Measurements from ENCODE around the gene ACOXL.

ACOXL gene

DNA sequence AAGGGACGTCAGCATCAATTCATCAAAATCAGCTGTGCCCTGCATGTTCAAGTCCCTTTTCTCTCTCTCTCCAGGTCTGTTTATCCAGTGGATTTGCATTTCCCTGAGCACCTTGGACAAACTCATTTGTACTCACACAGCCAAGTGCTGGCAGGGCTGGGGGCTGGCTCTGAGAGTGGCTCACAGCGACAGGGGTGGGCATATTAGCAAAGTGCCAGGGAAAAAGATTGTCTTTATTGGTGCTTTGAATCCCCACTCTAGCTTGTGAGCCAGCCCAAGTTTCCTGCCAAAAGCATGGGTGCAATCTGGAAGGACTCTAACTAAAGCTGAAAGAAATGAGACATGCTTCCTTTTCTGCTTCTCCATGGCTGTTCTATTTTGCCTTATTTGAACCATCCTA lies 56.6 kb downstream of the ACOXL start:
- Mint-ChIP-seq H3K36me3 (ENCODE audit: low read depth) (no peaks in the 10 kb centered on the region), H3K27ac (no peak overlapping the region), H3K4me1 (ENCODE audit: low read depth) (no peaks in the 10 kb centered on the region), H3K27me3 (peaks cover 80% of the 10 kb centered on the region), H3K9me3 (no peaks in the 10 kb centered on the region), H3K4me3 (no peak overlapping the region)
- no peak for DNase-seq

- peaks cover 85% of the 10 kb centered on the region for H3K27me3 Mint-ChIP-seq
- H3K36me3 Mint-ChIP-seq (ENCODE audit: low read depth): no peaks in the 10 kb centered on the region
- H3K4me1 Mint-ChIP-seq (ENCODE audit: low read depth): no peaks in the 10 kb centered on the region
- no peak overlapping the region for H3K27ac Mint-ChIP-seq
- H3K9me3 Mint-ChIP-seq: no peaks in the 10 kb centered on the region
- DNase-seq: no peak
- H3K4me3 Mint-ChIP-seq: no peak overlapping the region
Measured at GRCh38 chr2:110789706-110790105, 57.3 kb downstream of the ACOXL start.

DNA sequence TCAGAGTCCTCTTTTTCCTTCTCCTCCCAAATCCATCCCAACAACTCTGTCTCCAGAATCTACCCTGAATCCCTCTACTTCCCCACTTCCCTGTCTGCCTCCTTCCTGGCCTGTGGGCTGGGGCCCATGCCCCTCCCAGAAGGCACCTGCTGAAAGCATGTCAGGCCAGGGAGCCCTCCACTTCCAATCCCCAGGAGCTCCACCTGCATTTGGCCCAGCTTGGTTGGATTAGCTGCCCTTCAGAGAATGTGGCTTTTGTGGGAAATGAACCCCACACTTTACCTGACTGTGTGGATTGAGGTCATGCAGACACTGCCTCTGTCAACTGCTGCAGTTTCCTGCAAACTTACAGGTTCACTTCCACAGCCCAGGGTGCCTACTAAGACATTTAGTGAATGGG lies 58.5 kb downstream of the ACOXL start:
- Mint-ChIP-seq H3K4me3 (no peak overlapping the region), H3K4me1 (ENCODE audit: low read depth) (no peaks in the 10 kb centered on the region), H3K27me3 (peaks cover 84% of the 10 kb centered on the region), H3K27ac (no peak overlapping the region), H3K9me3 (no peaks in the 10 kb centered on the region), H3K36me3 (ENCODE audit: low read depth) (no peaks in the 10 kb centered on the region)
- DNase-seq: no peak

DNA sequence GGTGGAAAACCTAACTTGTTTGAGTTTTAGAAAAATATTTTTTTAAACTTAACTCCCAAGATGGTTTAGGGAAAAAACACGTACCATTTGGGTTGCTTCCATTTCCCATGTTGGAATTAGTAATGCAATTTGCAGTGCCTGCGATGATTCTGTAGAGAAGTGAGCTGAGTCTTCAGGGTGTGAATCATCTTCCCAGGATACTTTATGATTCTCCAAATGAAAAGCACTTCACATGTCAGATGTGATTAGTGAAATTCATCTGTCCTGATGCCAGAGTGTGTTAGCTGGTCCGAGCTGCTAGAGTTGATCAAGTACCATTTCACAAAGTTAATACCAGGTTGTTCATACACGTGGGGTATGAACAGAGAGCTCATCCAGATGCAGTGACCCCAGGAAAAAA lies 59.1 kb downstream of the ACOXL start:
- H3K9me3 Mint-ChIP-seq: no peaks in the 10 kb centered on the region
- H3K4me3 Mint-ChIP-seq: no peak overlapping the region
- H3K4me1 Mint-ChIP-seq (ENCODE audit: low read depth): no peaks in the 10 kb centered on the region
- no peak for DNase-seq
- H3K36me3 Mint-ChIP-seq (ENCODE audit: low read depth): no peaks in the 10 kb centered on the region
- peaks cover 84% of the 10 kb centered on the region for H3K27me3 Mint-ChIP-seq
- H3K27ac Mint-ChIP-seq: no peak overlapping the region

- no peaks in the 10 kb centered on the region for H3K9me3 Mint-ChIP-seq
- H3K4me3 Mint-ChIP-seq: no peak overlapping the region
- no peaks in the 10 kb centered on the region for H3K36me3 Mint-ChIP-seq (ENCODE audit: low read depth)
- DNase-seq: no peak
- peaks cover 89% of the 10 kb centered on the region for H3K27me3 Mint-ChIP-seq
- no peaks in the 10 kb centered on the region for H3K4me1 Mint-ChIP-seq (ENCODE audit: low read depth)
- H3K27ac Mint-ChIP-seq: no peak overlapping the region
Measured at GRCh38 chr2:110793034-110793433, 60.7 kb downstream of the ACOXL start.

DNA sequence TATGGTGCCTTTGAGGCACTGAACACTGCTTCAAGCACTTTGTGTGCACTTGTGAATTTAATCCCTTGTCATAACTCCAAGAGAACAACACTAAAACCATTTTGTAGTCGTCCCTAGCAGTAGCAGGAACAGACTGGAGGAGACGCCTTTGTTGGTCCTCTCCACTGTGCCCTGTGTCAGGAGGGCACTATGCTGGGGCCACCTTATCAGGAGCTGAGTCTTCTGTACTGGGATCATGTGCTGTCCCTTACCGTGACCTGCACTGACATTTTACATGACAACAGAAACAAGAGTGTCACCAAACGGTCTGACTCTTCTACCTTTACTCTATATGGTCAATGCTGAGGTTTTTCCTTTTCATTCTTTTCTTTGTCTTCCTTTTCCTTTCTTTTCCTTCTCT lies 62.0 kb downstream of the ACOXL start:
- no peaks in the 10 kb centered on the region for H3K36me3 Mint-ChIP-seq (ENCODE audit: low read depth)
- H3K27ac Mint-ChIP-seq: no peak overlapping the region
- peaks cover 88% of the 10 kb centered on the region for H3K27me3 Mint-ChIP-seq
- H3K9me3 Mint-ChIP-seq: no peaks in the 10 kb centered on the region
- DNase-seq: no peak
- no peaks in the 10 kb centered on the region for H3K4me1 Mint-ChIP-seq (ENCODE audit: low read depth)
- no peak overlapping the region for H3K4me3 Mint-ChIP-seq

DNA sequence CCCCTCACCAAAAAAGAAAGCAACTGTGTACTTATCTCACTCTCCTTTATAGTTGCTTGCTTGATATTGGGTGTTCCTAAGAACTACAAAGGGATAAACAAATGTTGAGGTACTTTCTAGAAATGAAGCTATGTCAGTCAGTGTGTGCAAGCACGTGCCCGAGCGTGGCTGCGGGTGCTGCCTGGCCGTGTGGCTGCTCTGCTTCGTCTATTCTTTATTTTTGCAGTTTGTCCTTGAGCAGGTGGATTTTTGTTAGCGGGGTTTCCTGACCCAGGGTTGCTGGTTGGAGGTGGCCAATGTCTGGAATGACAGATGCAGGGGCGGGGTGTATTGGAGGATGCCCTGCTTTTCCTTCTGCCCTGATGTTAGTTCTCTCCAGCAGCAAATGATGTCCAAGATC lies 62.6 kb downstream of the ACOXL start:
- H3K4me3 Mint-ChIP-seq: no peak overlapping the region
- peaks cover 88% of the 10 kb centered on the region for H3K27me3 Mint-ChIP-seq
- no peak for DNase-seq
- H3K9me3 Mint-ChIP-seq: peaks cover 4% of the 10 kb centered on the region
- no peak overlapping the region for H3K27ac Mint-ChIP-seq
- H3K4me1 Mint-ChIP-seq (ENCODE audit: low read depth): no peaks in the 10 kb centered on the region
- H3K36me3 Mint-ChIP-seq (ENCODE audit: low read depth): no peaks in the 10 kb centered on the region

GRCh38 chr2:110796716-110797301 lies 64.4 kb downstream of the ACOXL start:
- H3K9me3 Mint-ChIP-seq: peaks cover 4% of the 10 kb centered on the region
- peaks cover 90% of the 10 kb centered on the region for H3K27me3 Mint-ChIP-seq
- H3K4me3 Mint-ChIP-seq: no peak overlapping the region
- H3K27ac Mint-ChIP-seq: no peak overlapping the region
- DNase-seq: no peak
- H3K36me3 Mint-ChIP-seq (ENCODE audit: low read depth): no peaks in the 10 kb centered on the region
- no peaks in the 10 kb centered on the region for H3K4me1 Mint-ChIP-seq (ENCODE audit: low read depth)

DNA sequence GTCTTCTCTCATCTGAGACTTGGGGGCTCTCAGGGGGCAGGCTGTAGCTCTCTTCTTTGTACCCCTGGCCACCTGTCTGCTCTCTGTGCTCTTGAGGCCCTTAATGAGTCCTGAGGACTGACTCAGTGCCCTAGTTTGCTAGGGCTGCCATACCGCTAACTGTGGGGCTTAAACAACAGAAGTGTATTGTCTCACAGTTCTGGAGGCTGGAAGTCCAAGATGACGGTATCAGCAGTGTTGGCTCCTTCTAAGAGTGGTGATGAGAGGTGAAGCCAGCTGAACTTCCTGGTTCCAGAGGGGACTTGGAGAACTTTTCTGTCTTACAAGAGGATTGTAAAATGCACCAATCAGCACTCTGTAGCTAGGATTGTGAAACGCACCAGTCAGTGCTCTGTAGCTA lies 67.0 kb downstream of the ACOXL start:
- peaks cover 4% of the 10 kb centered on the region for H3K4me1 Mint-ChIP-seq (ENCODE audit: low read depth)
- no peak for DNase-seq
- H3K9me3 Mint-ChIP-seq: peaks cover 6% of the 10 kb centered on the region
- H3K27me3 Mint-ChIP-seq: peaks cover 88% of the 10 kb centered on the region
- no peak overlapping the region for H3K4me3 Mint-ChIP-seq
- H3K27ac Mint-ChIP-seq: no peak overlapping the region
- H3K36me3 Mint-ChIP-seq (ENCODE audit: low read depth): no peaks in the 10 kb centered on the region

DNA sequence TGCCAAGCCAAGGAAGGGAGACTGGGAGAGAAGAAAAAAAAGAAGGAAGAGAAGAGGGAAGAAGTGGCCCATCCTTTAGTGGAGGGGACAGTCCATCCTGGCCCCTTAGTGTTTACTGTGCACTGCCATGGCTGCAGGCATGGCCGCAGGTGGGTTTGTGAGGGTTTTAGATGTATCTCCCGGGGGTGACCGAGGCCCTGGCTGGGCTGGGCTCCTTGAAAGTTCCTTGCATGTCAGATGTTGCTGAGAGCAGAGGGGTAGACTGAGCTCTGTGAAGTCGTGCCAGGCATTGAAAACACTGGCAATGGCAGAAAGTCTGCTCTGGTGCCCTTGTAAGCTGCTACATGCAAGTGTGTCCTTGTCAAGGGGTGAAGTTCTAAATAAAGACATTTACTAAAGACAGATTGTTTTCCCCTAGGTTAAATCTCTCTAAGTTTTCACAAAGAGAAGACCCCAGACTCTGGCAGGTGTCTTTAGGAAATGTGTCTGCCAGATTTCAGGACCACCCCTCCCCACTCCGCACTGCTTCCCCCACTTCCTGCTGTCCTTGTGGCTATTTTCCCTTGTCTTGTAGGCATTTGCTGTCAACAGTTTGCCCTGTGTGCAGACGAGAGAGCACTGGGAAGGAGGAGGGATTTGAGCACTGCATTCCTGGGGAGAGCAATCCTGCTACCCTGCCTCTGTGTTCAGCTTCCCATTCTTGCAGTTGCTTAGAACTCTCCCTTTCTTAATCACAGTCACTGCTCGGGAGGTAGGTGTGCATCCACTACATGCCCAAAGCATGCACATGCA lies 68.4 kb downstream of the ACOXL start:
- Mint-ChIP-seq H3K27ac (no peak overlapping the region), H3K4me1 (ENCODE audit: low read depth) (peaks cover 18% of the 10 kb centered on the region), H3K4me3 (no peak overlapping the region), H3K9me3 (peaks cover 9% of the 10 kb centered on the region), H3K36me3 (ENCODE audit: low read depth) (no peaks in the 10 kb centered on the region), H3K27me3 (peaks cover 80% of the 10 kb centered on the region)
- DNase-seq: no peak

DNA sequence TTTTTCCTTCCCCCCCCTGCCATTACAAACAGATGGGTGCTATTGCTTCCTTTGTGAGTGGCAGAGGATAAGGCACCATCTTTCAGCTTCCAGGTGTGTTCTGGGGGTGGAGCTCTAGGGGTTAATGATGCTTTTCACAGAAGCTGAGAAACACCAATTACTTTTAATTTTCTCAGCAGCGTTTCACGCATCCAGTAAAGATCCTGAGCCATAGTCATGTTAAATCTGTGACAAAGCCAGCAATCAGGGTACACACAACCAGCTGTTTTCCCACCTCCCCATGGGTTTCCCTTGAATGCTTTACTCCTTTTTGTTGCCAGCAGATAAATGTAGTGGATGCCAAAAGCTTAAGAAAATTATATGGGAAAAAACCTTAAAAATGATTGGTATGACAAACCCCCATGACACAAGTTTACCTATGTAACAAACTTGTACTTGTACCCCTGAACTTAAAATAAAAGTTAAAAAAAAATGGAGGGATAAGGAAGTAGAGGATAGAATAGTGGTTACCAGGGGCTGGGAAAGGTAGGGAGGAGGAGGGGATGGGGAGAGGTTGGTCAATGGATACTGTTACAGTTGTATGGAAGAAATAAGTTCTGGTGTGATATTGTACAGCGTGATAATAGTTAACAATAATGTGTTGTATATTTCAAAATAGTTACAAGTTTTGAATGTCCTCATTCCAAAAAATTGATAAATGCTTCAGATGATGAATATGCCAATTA lies 70.0 kb downstream of the ACOXL start:
- DNase-seq: no peak
- H3K4me3 Mint-ChIP-seq: no peak overlapping the region
- H3K36me3 Mint-ChIP-seq (ENCODE audit: low read depth): no peaks in the 10 kb centered on the region
- H3K27me3 Mint-ChIP-seq: peaks cover 79% of the 10 kb centered on the region
- H3K4me1 Mint-ChIP-seq (ENCODE audit: low read depth): peaks cover 22% of the 10 kb centered on the region
- peaks cover 9% of the 10 kb centered on the region for H3K9me3 Mint-ChIP-seq
- H3K27ac Mint-ChIP-seq: no peak overlapping the region

GRCh38 chr2:110804433-110804832 lies 72.1 kb downstream of the ACOXL start:
- Mint-ChIP-seq H3K27ac (no peak overlapping the region), H3K4me3 (no peak overlapping the region), H3K4me1 (ENCODE audit: low read depth) (peaks cover 23% of the 10 kb centered on the region), H3K27me3 (peaks cover 81% of the 10 kb centered on the region), H3K36me3 (ENCODE audit: low read depth) (no peaks in the 10 kb centered on the region), H3K9me3 (peaks cover 9% of the 10 kb centered on the region)
- DNase-seq: no peak

DNA sequence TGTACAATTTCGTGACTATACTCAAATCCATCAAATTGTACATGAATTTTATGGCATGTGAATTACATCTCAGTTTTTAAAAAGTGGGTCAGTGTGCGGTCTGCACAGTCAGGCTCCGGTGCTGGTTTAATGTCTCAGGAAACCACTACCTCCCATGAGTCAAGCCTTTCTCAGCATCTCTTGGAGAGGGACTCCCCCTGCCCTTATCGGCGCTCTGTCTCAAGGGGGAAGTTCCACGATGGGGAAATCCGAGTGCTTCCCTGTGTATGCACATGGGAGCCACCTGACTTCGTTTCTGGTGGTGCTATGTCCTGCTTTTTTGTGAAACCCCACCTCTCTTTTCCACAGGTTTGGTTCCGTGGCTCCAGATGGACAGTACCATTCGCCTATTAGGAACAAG lies 72.5 kb downstream of the ACOXL start:
- Mint-ChIP-seq H3K27ac (peak overlapping the region; percentile 59), H3K27me3 (peaks cover 77% of the 10 kb centered on the region), H3K4me1 (ENCODE audit: low read depth) (peaks cover 23% of the 10 kb centered on the region), H3K4me3 (no peak overlapping the region), H3K36me3 (ENCODE audit: low read depth) (no peaks in the 10 kb centered on the region), H3K9me3 (peaks cover 6% of the 10 kb centered on the region)
- DNase-seq: peak; percentile 73

DNA sequence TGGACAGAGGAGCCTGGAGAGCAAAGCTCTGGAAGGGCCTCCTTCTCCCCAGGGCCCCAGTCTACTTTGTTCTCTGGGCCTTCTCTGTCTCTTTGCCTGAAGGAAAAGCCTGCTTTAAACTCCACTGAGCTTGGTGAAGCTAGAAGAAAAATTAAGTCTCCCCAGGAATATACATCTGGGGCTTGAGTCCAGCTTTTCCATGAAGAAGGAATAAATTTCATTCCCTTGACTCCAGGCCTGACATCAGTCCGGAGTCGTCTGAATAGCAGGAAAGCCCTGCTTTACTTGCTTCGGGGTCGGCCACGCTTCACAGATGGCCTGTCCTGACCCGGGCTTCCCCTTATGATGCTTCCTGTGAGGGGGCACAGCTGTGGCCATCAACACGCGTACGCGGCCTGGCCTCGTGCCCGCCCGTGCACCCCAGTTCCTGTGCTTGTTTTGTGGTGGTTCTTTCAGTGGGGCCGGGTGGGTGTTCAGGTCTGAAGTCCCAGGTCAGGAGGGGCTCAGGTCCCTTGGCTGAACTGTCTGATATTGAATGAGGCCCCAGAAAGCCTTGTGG lies 73.6 kb downstream of the ACOXL start:
- Mint-ChIP-seq H3K36me3 (ENCODE audit: low read depth) (no peaks in the 10 kb centered on the region), H3K27me3 (peaks cover 77% of the 10 kb centered on the region), H3K27ac (no peak overlapping the region), H3K4me3 (no peak overlapping the region), H3K9me3 (peaks cover 6% of the 10 kb centered on the region), H3K4me1 (ENCODE audit: low read depth) (peaks cover 23% of the 10 kb centered on the region)
- no peak for DNase-seq

DNA sequence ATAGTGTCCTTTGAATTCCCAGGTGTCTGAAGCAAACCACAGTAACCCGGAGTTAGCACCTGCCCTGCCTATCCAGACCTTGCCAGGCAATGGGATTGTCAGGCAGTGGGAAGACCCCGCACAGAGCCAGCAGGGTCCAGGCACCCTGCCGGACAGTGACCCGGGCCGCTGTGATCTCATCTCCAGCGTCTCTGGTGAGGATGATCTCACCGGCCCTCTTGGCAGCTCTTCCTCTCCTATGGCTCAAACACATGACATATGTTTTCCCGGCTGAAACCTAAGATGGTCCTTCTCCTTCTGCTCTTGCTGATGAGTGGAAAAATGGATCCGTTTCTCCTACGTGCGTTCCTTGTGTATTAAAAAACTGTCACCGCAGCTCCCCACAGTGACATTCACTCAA lies 75.1 kb downstream of the ACOXL start:
- DNase-seq: no peak
- H3K36me3 Mint-ChIP-seq (ENCODE audit: low read depth): no peaks in the 10 kb centered on the region
- H3K27ac Mint-ChIP-seq: no peak overlapping the region
- H3K27me3 Mint-ChIP-seq: peaks cover 69% of the 10 kb centered on the region
- peaks cover 36% of the 10 kb centered on the region for H3K4me1 Mint-ChIP-seq (ENCODE audit: low read depth)
- peaks cover 6% of the 10 kb centered on the region for H3K9me3 Mint-ChIP-seq
- no peak overlapping the region for H3K4me3 Mint-ChIP-seq

All from activated T-cell treated with anti-CD3 and anti-CD28 coated beads, Interleukin-2, amount 50 U/mL, for 24 hours (primary cell).